K562 (cell line): ENCODE data around the gene XPC. TPM values are rescaled to one million over a fixed set of nuclear protein-coding genes. Genes with fewer than 3 reads are reported as not detected.
A peak's percentile ranks its signal among the peaks of the same experiment; 100 is the strongest.

Source experiments
- ARID2 ChIP-seq: fragments of 450-650 bp; IDR thresholded peaks from 2 replicates; pipeline ENCODE4 v1.6.1; 2017; ENCODE audit warnings: antibody characterized with exemption, mild to moderate bottlenecking
- ATF1 ChIP-seq, 2 experiments: fragments of 450-650 bp in 1 of 2; IDR thresholded peaks; 2 replicates each; pipeline ENCODE4 v1.6.1; 2016; ENCODE audit warnings: missing compliant biosample characterization in 1 of 2, missing genetic modification characterization in 1 of 2
- NFRKB ChIP-seq: fragments of 450-650 bp; IDR thresholded peaks from 2 replicates; pipeline ENCODE4 v1.6.1; 2016; ENCODE audit warnings: low read depth
- PBX2 ChIP-seq, 2 experiments: IDR thresholded peaks in 1 of 2; conservative IDR thresholded peaks in 1 of 2; 2 replicates each; pipeline ENCODE4 v1.6.1; 2016; ENCODE audit warnings: low read depth in 2 of 2, mild to moderate bottlenecking in 1 of 2, missing compliant biosample characterization in 1 of 2, missing genetic modification characterization in 1 of 2, moderate library complexity in 1 of 2
- SMAD2 ChIP-seq: fragments of 150-350 bp; IDR thresholded peaks from 2 replicates; pipeline ENCODE4 v1.6.1; 2014; ENCODE audit warnings: low read depth, mild to moderate bottlenecking, low read length
- SP2 ChIP-seq: IDR thresholded peaks from 2 replicates; pipeline ENCODE4 v1.6.1; 2011; ENCODE audit warnings: mild to moderate bottlenecking, low read depth, low read length, moderate library complexity; ENCODE audit not compliant: poor library complexity, severe bottlenecking; ENCODE audit errors: extremely low read depth
- SRSF1 ChIP-seq: fragments of 200-400 bp; formaldehyde crosslinking; IDR thresholded peaks from 2 replicates; pipeline ENCODE4 v1.6.1; 2017; ENCODE audit warnings: mild to moderate bottlenecking, low read depth, low read length, moderate library complexity
- TEAD2 ChIP-seq: fragments of 450-650 bp; IDR thresholded peaks from 2 replicates; pipeline ENCODE4 v1.6.1; 2016; ENCODE audit warnings: missing genetic modification characterization, control low read depth, missing compliant biosample characterization
- TFAM ChIP-seq: fragments of 250-450 bp; sonication (Bioruptor Pico); conservative IDR thresholded peaks from 2 replicates; pipeline ENCODE4 v1.5.0; 2021; ENCODE audit warnings: mild to moderate bottlenecking, moderate library complexity
- USF2 ChIP-seq: sonication (generic); formaldehyde crosslinking; IDR thresholded peaks from 2 replicates; pipeline ENCODE4 v1.5.0; 2020; ENCODE audit warnings: missing genetic modification reagents
- ZBTB11 ChIP-seq, 3 experiments: fragments of 200-800 bp in 1 of 3; fragments of 250-450 bp in 1 of 3; fragments of 450-650 bp in 1 of 3; sonication (Bioruptor Pico) in 1 of 3; sonication (Bioruptor generic) in 1 of 3; formaldehyde crosslinking in 1 of 3; IDR thresholded peaks; 2 replicates each; pipeline versions ENCODE4 v1.6.1 to v1.8.0; 2016 to 2022; ENCODE audit warnings: mild to moderate bottlenecking in 2 of 3, missing genetic modification characterization in 2 of 3, missing compliant biosample characterization in 1 of 3, moderate library complexity in 1 of 3
- ZNF274 ChIP-seq: IDR thresholded peaks from 2 replicates; pipeline ENCODE4 v1.6.1; 2011; ENCODE audit warnings: low read depth, mild to moderate bottlenecking, low read length, moderate library complexity, borderline replicate concordance
- ZNF583 ChIP-seq: fragments of 250-450 bp; sonication (Bioruptor Pico); IDR thresholded peaks from 2 replicates; pipeline ENCODE4 v1.4.0; 2020
- ZNF766 ChIP-seq: fragments of 200-800 bp; sonication (Bioruptor generic); conservative IDR thresholded peaks from 2 replicates; pipeline ENCODE4 v1.6.1; 2016; ENCODE audit warnings: missing genetic modification characterization, missing compliant biosample characterization
- polyA plus RNA-seq, 8 experiments: library from polyadenylated mRNA; depleted of rRNA in 4 of 8; stranded (reverse) in 5 of 8; unstranded in 3 of 8; fragments of >200 nt; fragmentation: Nextera tagmentation in 2 of 8; fragmentation: Illumina TruSeq in 1 of 8; extraction: Ambion mirVana in 2 of 8; extraction: Trizol in 1 of 8; gene quantifications; 2 replicates each; pipeline versions ENCODE4 v1.2.1 to v1.2.3, GENCODE V29; 2011 to 2014; ENCODE audit warnings: inconsistent platforms in 1 of 8, missing spikeins in 1 of 8
- total RNA-seq, 7 experiments: library from RNA; depleted of rRNA in 6 of 7; stranded (reverse); fragments of >200 nt in 6 of 7; fragmentation: Illumina TruSeq in 2 of 7; extraction: Trizol in 2 of 7; gene quantifications; 2 replicates each; pipeline versions ENCODE4 v1.2.1 to v1.2.3, GENCODE V29; 2011 to 2021; ENCODE audit warnings: low replicate concordance in 1 of 7
- TF ChIP-seq, protein P1 (sequence below): sonication (generic); formaldehyde crosslinking; IDR thresholded peaks from 2 replicates; pipeline ENCODE4 v1.8.1; 2022; ENCODE audit warnings: missing genetic modification reagents

The XPC gene
- total and polyA plus RNA-seq, 9 of the 15 experiments (the other 6 are each of a cell fraction or from before 2014, with no cell fraction given) = 3.8 to 54.7 (median 41.3) TPM

DNA sequence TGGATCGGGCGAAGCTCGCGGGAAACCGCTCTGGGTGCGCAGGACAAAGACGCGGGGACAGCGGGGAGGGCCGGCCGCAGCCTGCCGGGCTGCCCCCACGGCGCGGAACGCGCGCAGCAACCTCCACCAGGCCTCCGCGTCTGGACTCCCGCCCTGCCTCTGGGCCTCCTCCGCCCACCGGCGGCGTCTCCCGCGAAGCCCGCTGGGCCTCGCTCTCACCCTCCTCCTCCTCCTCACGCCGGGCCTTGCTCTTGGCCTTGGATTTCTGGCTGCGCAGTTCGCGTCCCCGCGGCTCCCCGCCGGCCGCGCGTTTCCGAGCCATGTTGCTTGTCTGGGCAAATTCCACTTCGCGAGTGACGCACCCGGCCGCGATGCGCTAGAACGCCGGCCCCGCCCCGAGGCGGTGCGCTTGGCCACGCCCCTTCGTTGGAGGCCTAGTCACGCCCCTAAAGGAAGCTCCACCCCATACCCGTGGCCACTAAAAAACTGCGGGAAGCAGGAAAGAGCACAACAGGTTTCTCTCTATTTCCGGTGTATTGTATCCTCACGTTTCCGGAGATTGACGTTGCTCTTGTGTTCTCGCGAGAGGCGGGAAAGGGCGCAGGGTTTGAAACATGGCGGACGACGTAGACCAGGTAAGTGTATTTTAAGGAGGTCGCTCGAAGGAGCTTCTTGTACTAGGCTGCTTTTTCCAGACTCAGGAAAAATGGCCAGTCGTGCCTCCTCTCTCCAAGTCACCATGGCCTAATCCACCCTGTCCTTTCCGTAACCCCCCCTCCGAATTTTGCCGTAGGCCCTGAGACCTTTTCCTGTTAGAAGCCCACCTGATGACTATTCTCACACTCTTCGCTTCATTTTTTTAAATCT lies at the start of gene XPC, which contains the start of gene LSM3 (continued):
- TF ChIP-seq PBX2 (CRISPR knock-in tag; IDR thresholded peaks at IDR 0.05; ENCODE audit: low read depth) (peak; percentile 30; the same call in 1 of the 2 replicates), PBX2 (tag; conservative IDR thresholded peaks at IDR 0.05; ENCODE audit: low read depth) (0 out of 2 replicates have a peak, but pooled peaks have one; percentile 0), NFRKB (peak; percentile 97), SMAD2 (no peak), ZNF583 (CRISPR knock-in tag) (peak; percentile 84), SRSF1 (no peak), USF2 (CRISPR knock-in tag) (no peak; the same call in 1 of the 2 replicates), SP2 (no peak), ZNF274 (no peak; the same call in 1 of the 2 replicates), ATF1 (CRISPR knock-in tag; IDR thresholded peaks at IDR 0.05) (peak; percentile 28), ATF1 (tag; IDR thresholded peaks at IDR 0.05) (peak; percentile 95), ZNF766 (CRISPR knock-in tag) (peak; percentile 91), ZBTB11 (CRISPR knock-in tag; IDR thresholded peaks at IDR 0.05) (peak in 1 of 3 experiments; percentile 94; a peak in 3 of 6 replicates), TFAM (CRISPR knock-in tag) (no peak), ARID2 (0 out of 2 replicates have a peak, but pooled peaks have one; percentile 15), TEAD2 (tag) (no peak)
- TF ChIP-seq, protein P1, sequence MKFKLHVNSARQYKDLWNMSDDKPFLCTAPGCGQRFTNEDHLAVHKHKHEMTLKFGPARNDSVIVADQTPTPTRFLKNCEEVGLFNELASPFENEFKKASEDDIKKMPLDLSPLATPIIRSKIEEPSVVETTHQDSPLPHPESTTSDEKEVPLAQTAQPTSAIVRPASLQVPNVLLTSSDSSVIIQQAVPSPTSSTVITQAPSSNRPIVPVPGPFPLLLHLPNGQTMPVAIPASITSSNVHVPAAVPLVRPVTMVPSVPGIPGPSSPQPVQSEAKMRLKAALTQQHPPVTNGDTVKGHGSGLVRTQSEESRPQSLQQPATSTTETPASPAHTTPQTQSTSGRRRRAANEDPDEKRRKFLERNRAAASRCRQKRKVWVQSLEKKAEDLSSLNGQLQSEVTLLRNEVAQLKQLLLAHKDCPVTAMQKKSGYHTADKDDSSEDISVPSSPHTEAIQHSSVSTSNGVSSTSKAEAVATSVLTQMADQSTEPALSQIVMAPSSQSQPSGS (CRISPR knock-in tag) = no peak
